ENCODE data around the gene SP9.

DNA sequence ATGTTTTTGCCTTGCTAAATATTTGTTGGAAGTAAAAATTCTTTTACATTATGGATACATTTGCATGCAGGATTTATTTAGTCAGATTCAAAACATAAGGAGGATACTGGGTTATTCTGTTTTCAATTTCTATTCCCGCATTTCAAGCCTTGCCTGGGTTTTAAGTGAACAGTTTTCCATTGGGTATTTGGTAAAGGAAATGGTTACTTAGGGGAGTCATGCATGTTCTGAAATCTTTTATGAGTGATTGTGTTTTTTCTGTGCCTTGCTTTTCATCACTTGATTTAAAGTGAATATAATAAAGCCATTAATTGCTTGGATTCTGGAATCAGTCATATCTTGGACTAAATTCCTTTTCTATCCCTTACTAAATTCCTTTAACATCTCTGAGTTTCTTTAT lies 12.0 kb upstream of the SP9 start:
- TF ChIP-seq, protein P1, sequence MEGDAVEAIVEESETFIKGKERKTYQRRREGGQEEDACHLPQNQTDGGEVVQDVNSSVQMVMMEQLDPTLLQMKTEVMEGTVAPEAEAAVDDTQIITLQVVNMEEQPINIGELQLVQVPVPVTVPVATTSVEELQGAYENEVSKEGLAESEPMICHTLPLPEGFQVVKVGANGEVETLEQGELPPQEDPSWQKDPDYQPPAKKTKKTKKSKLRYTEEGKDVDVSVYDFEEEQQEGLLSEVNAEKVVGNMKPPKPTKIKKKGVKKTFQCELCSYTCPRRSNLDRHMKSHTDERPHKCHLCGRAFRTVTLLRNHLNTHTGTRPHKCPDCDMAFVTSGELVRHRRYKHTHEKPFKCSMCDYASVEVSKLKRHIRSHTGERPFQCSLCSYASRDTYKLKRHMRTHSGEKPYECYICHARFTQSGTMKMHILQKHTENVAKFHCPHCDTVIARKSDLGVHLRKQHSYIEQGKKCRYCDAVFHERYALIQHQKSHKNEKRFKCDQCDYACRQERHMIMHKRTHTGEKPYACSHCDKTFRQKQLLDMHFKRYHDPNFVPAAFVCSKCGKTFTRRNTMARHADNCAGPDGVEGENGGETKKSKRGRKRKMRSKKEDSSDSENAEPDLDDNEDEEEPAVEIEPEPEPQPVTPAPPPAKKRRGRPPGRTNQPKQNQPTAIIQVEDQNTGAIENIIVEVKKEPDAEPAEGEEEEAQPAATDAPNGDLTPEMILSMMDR (conservative IDR thresholded peaks at IDR 0.05; ENCODE audit: low read length) = no peak
- no peak for TF ChIP-seq EZH2phosphoT487 (IDR thresholded peaks at IDR 0.05; ENCODE audit: borderline replicate concordance, low read depth, low read length)

All from OCI-LY7 (cell line).